Spinal cord (tissue), 10 donors: ENCODE results near the gene LACTB. TPM values are rescaled to one million over a fixed set of nuclear protein-coding genes. Genes with fewer than 3 reads are reported as not detected.
"Not testable (repeated sequence)": the region's sequence is repeated elsewhere in the genome, so short reads cannot be mapped to it uniquely, and the experiment has no call there.

Experiments used
- DNase-seq, 6 donors: peaks; one replicate each; pipeline versions ENCODE4 v3.0.0 to v3.0.0-alpha.2; 2013 to 2015; ENCODE audit warnings: low spot score in 6 of 6, low read depth in 4 of 6
- H3K27ac ChIP-seq: one replicate; pipeline ENCODE4 v1.5.1; 2013; ENCODE audit warnings: low read depth, low read length, control low read depth
- H3K27me3 ChIP-seq: one replicate; pipeline ENCODE4 v1.6.1; 2013; ENCODE audit warnings: low read length; ENCODE audit not compliant: control insufficient read depth, insufficient read depth
- H3K36me3 ChIP-seq: one replicate; pipeline ENCODE4 v1.6.1; 2013; ENCODE audit warnings: low read length; ENCODE audit not compliant: control insufficient read depth, insufficient read depth
- H3K4me1 ChIP-seq: one replicate; pipeline ENCODE4 v1.6.1; 2013; ENCODE audit warnings: low read length; ENCODE audit not compliant: control insufficient read depth, insufficient read depth
- H3K4me3 ChIP-seq: one replicate; pipeline ENCODE4 v1.5.1; 2013; ENCODE audit warnings: low read depth, low read length, control low read depth
- H3K9me3 ChIP-seq: one replicate; pipeline ENCODE4 v1.6.1; 2013; ENCODE audit warnings: low read length; ENCODE audit not compliant: control insufficient read depth, insufficient read depth
- WGBS: methylation state at CpG from one replicate; pipeline ENCODE4 v1.1.5; 2013; ENCODE audit warnings: missing lambda C conversion rate; ENCODE audit not compliant: insufficient coverage; 5-methylcytosine and 5-hydroxymethylcytosine counted together
- polyA plus RNA-seq, 2 donors: library from polyadenylated mRNA; unstranded; fragments of 120-200 nt; gene quantifications; one replicate each; pipeline ENCODE4 v1.2.1, GENCODE V29; 2013; ENCODE audit not compliant: insufficient read length in 2 of 2
- total RNA-seq, 2 donors: library from RNA; depleted of rRNA in 1 of 2; stranded (reverse); fragments of 120-200 nt in 1 of 2; fragments of >200 nt in 1 of 2; gene quantifications; one replicate each; pipeline versions ENCODE4 v1.2.3 to v1.2.4, GENCODE V29; 2013 to 2014
- donor health status: healthy.

The LACTB gene
- total and polyA plus RNA-seq, 4 donors, result 16.7 to 20.5 (median 17.0) TPM

DNA sequence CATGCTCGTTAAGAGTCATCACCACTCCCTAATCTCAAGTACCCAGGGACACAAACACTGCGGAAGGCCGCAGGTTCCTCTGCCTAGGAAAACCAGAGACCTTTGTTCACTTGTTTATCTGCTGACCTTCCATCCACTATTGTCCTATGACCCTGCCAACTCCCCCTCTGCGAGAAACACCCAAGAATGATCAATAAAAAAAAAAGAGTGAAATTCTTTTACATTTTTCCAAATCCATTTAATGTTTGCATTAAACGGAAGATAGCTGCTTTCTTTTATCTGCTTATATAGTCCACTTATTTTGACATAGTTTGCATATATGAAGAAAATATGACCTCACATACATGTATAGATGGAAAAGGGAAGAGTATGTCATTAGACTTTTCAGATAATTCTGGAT, 22.1 kb upstream of the LACTB start:
- not testable (repeated sequence) for H3K4me3 ChIP-seq, DNase-seq, H3K27me3 ChIP-seq, H3K4me1 ChIP-seq, H3K27ac ChIP-seq, H3K9me3 ChIP-seq, H3K36me3 ChIP-seq
- WGBS, result no CpG with 5 or more reads among the region's 5 CpGs

DNA sequence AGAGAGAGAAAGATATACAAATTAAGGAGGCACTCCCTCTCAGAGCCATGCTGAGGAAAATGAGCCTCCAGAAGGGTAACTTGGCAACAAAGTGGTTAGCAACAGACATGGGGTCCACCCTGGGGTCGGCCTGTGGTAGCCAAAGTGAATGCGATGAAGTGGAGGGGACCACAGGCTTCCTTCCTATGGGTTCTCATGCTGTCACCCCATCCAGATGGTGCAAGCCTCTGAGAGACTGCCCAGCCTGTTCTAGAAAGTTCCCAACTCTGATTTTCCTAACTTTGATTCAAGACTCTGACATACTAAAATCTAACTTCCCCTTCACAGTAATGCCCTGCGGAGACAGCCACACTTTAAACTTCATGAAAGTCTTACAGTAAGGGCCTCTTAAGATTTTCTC, 18.2 kb upstream of the LACTB start:
- no peaks in the 10 kb centered on the region for H3K36me3 ChIP-seq
- no peaks in the 10 kb centered on the region for H3K9me3 ChIP-seq
- no peak for DNase-seq
- 68% methylated on average over 3 of the region's 3 CpGs for WGBS
- H3K4me1 ChIP-seq, result no peaks in the 10 kb centered on the region
- H3K27me3 ChIP-seq, result no peaks in the 10 kb centered on the region
- no peak overlapping the region for H3K4me3 ChIP-seq
- no peak overlapping the region for H3K27ac ChIP-seq

DNA sequence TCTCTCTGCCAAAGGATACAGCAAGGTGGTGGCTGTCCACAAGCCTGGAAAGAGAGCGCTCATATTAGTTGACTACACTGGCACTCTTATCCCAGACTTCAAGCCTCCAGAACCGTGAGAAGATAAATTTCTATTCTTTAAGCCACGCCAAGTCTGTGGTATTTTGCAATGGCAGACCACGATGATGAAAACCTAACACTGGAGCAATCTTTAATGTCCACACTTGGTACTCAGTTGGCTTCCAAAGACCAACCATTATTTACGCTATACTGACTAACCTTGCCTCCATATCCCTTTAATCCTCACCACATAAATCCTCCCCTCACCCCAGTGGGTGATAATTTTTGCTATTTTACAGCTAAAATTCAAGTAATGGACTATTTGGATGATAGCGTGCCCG, 16.9 kb upstream of the LACTB start:
- no peak for DNase-seq
- no peaks in the 10 kb centered on the region for H3K9me3 ChIP-seq
- H3K36me3 ChIP-seq, result no peaks in the 10 kb centered on the region
- 78% methylated on average over 6 of the region's 7 CpGs for WGBS
- no peaks in the 10 kb centered on the region for H3K4me1 ChIP-seq
- H3K27ac ChIP-seq, result no peak overlapping the region
- H3K4me3 ChIP-seq, result no peak overlapping the region
- H3K27me3 ChIP-seq, result no peaks in the 10 kb centered on the region

DNA sequence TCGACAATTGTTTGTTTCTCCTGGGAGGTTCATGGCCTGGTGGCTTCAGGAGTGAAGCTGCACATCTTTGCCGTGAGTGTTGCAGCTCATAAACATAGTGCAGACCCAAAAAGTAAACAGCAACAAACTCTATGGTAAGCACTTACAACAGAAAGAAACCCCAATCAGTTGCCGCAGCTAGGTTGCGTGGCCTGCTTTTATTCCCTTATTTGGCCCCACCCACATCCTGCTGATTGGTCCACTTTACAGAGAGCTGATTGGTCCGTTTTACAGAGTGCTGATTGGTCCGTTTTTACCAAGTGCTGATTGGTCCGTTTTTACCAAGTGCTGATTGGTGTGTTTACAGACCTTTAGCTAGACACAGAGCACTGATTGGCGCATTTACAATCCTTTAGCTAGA, 16.3 kb upstream of the LACTB start:
- not testable (repeated sequence) for DNase-seq, H3K27me3 ChIP-seq, H3K36me3 ChIP-seq, H3K4me3 ChIP-seq, H3K9me3 ChIP-seq, H3K4me1 ChIP-seq, H3K27ac ChIP-seq
- 83% methylated on average over 8 of the region's 8 CpGs for WGBS

DNA sequence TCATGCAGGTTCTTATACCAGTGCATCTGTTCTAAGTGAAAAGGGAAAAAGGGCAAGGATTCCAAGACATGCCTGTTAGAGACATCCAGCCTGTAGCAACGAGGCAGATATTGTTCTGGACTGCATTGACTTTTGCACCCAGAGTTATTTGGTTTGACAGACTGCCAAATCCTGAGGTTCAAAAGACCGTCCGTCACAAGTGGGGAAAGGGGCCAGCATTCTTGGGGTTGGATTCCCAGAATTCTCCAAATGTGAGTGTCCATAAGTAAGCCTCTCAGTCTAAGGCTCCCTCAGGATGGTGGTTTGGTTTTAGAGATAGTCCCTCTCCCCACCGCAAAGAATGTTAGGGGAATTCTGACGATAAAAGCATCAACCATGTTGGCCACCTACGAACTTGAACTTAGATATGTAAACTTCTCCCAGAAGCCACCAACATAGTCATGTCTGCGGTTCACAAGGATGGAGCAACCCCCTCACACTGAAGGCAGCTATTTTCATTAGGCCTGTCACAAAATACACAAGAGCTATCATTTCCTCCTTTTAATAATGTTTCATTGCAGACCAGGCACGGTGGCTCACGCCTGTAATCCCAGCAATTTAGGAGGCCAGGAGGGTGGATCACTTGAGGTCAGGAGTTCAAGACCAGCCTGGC, 13.6 kb upstream of the LACTB start:
- Histone ChIP-seq H3K36me3 (no peaks in the 10 kb centered on the region), H3K9me3 (no peaks in the 10 kb centered on the region), H3K27me3 (no peaks in the 10 kb centered on the region), H3K4me3 (no peak overlapping the region), H3K27ac (peak overlapping the region; percentile 51), H3K4me1 (no peaks in the 10 kb centered on the region)
- peak in 1 of 6 donors; percentile 61 for DNase-seq
- WGBS, result 49% methylated on average over 8 of the region's 9 CpGs

DNA sequence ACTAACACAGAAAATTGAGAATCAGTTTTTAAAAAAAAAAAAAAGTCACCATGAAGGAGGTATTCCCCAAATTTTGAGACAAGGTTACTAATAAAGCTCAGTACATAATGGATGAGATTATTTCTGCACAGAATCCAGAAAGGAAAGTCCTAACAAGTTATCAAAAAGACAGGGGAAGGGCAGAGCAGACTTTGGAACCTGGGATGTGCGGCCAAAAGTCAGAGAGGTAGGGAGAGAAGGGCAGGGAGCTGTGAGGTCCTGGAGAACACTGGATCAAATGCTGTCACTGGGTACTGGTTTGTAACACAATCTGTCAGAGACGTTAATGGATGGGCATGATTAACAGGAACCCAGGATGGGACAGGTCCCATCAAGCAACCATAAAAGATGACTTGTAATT, 12.2 kb upstream of the LACTB start:
- no peaks in the 10 kb centered on the region for H3K27me3 ChIP-seq
- DNase-seq, result no peak
- no peaks in the 10 kb centered on the region for H3K4me1 ChIP-seq
- H3K27ac ChIP-seq, result no peak overlapping the region
- H3K9me3 ChIP-seq, result no peaks in the 10 kb centered on the region
- H3K36me3 ChIP-seq, result no peaks in the 10 kb centered on the region
- H3K4me3 ChIP-seq, result no peak overlapping the region
- WGBS, result 79% methylated on average over 2 of the region's 2 CpGs

DNA sequence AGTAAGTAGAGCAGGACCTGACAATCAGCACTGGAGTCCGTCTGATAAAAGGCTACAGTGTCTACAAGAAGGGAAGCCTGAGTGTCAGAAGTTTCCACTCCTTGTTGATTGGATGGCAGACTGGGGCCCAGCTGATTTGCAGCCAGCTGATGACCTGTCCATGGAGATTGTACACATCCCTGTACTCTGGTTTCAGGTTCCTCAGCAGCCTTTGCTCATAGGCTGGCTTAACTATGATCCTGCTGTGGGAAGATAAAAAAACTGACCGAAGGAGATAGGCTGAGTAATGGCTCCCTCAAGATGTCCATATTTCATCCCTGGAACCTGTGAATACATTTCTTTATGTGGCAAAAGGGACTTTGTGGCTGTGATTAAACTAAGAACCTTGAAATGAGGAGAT, 11.7 kb upstream of the LACTB start:
- Histone ChIP-seq H3K27ac (no peak overlapping the region), H3K4me1 (no peaks in the 10 kb centered on the region), H3K27me3 (no peaks in the 10 kb centered on the region), H3K4me3 (no peak overlapping the region), H3K9me3 (no peaks in the 10 kb centered on the region), H3K36me3 (no peaks in the 10 kb centered on the region)
- no peak for DNase-seq
- 100% methylated on average over 1 of the region's 2 CpGs for WGBS

DNA sequence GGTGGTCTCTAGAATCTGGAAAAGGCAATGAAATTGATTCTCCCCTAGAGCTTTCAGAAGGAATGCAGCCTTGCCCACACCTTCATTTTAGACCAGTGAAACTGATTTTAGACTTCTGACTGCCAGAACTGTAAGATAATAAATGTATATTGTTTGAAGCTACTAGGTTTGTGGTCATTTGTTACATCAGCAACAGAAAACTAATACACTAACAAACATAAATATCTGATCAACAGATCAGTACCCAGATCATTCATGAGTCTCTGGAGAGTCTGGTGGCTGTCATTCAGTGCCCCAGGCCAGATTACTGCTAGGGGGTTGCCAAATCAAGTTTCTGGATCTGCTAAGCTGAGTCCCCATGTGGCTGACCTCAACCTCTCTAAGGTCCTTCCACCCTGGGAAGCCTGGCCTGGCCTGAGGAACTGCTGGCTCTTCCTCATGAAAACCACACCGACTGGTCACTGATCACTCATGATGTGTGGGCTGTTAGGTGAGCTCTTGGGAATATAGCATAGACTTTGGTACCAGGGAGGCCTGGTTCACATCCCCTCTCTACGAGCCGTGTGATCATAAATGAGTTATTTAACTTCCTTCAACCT, 11.1 kb upstream of the LACTB start:
- Histone ChIP-seq H3K9me3 (no peaks in the 10 kb centered on the region), H3K27me3 (no peaks in the 10 kb centered on the region), H3K4me1 (no peaks in the 10 kb centered on the region), H3K4me3 (no peak overlapping the region), H3K36me3 (no peaks in the 10 kb centered on the region), H3K27ac (no peak overlapping the region)
- no CpG with 5 or more reads among the region's 3 CpGs for WGBS
- DNase-seq, result no peak

DNA sequence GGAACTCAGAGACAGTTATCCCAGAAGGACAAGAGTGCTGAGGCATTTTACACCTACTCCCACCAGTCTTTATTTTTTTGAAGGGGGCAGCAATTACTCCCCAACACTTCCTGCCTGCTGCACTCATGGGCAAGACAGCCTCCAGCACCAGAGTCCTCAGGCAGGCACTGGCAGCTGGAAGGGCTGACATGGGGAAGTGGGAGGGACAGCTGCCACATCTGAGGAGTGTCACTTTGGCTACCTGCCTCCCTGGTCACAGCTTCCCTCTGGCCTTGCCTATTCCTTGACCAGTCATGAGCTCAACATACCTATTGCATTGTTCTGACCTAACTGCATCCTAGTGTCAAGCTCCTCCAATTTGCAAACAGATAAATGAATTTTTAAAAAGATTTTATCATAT, 10.2 kb upstream of the LACTB start:
- H3K27me3 ChIP-seq, result no peaks in the 10 kb centered on the region
- H3K36me3 ChIP-seq, result no peaks in the 10 kb centered on the region
- H3K4me3 ChIP-seq, result no peak overlapping the region
- no peak overlapping the region for H3K27ac ChIP-seq
- H3K9me3 ChIP-seq, result no peaks in the 10 kb centered on the region
- H3K4me1 ChIP-seq, result no peaks in the 10 kb centered on the region
- no peak for DNase-seq

DNA sequence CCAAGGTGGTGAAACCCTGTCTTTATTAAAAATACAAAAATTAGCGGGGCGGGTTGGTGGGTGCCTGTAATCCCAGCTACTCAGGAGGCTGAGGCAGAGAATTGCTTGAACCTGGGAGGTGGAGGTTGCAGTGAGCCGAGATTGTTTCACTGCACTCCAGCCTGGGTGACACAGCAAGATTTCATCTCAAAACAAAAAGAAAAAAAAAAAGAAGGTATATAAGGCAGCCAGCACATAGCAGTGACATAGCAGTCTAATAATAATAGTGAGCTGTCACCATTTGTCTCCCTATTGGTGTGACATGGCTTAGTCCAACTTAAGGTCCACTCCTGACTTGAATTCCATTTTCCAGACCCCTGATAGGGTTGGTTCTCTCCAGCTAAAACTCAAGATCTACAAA, 8.8 kb upstream of the LACTB start:
- no peaks in the 10 kb centered on the region for H3K27me3 ChIP-seq
- WGBS, result no CpG with 5 or more reads among the region's 3 CpGs
- no peak overlapping the region for H3K27ac ChIP-seq
- no peaks in the 10 kb centered on the region for H3K9me3 ChIP-seq
- H3K4me3 ChIP-seq, result no peak overlapping the region
- DNase-seq, result no peak
- no peaks in the 10 kb centered on the region for H3K4me1 ChIP-seq
- no peaks in the 10 kb centered on the region for H3K36me3 ChIP-seq
